ENCODE measurements around the gene TGM5. TPM values are rescaled to one million over a fixed set of nuclear protein-coding genes. Genes with fewer than 3 reads are reported as not detected.

The TGM5 gene
- total RNA-seq, 6 donors from 2014 or later, result 0.30 TPM; not detected in 5

DNA sequence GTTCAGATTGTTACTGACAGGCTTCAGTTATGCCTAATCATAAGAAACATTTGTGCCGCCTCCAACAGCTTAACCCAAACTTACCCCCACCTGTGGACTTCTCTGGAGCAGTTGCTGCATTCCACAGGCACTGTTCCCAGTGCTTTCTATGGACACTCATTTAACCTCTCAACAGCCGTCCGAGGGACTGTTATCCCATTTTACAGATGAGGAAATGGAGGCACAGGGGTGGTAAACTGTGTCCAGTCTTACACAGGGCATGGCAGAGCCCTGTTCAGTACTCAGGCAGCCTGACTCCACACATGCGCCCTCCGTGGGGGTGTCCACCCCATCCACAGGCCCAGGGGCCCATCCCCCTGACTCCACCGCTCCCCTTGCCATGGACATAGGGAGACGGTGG is 14.3 kb upstream of the TGM5 start:
- Histone ChIP-seq H3K9me3 (no peaks in the 10 kb centered on the region), H3K4me1 (no peaks in the 10 kb centered on the region), H3K36me3 (no peaks in the 10 kb centered on the region), H3K4me3 (no peak overlapping the region), H3K27me3 (no peaks in the 10 kb centered on the region), H3K27ac (no peak overlapping the region)
- 83 to 84% methylated on average over 7 of the region's 7 CpGs for WGBS, 2 donors
- DNase-seq, result no peak
- TF ChIP-seq POLR2AphosphoS5 (IDR thresholded peaks at IDR 0.05), result no peak
- TF ChIP-seq POLR2A (IDR thresholded peaks at IDR 0.05), result no peak
- TF ChIP-seq, protein P1, sequence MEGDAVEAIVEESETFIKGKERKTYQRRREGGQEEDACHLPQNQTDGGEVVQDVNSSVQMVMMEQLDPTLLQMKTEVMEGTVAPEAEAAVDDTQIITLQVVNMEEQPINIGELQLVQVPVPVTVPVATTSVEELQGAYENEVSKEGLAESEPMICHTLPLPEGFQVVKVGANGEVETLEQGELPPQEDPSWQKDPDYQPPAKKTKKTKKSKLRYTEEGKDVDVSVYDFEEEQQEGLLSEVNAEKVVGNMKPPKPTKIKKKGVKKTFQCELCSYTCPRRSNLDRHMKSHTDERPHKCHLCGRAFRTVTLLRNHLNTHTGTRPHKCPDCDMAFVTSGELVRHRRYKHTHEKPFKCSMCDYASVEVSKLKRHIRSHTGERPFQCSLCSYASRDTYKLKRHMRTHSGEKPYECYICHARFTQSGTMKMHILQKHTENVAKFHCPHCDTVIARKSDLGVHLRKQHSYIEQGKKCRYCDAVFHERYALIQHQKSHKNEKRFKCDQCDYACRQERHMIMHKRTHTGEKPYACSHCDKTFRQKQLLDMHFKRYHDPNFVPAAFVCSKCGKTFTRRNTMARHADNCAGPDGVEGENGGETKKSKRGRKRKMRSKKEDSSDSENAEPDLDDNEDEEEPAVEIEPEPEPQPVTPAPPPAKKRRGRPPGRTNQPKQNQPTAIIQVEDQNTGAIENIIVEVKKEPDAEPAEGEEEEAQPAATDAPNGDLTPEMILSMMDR (IDR thresholded peaks at IDR 0.05), result no peak
- no peak for TF ChIP-seq EP300 (IDR thresholded peaks at IDR 0.05)
- ATAC-seq (ENCODE audit: low FRiP score in 2 of 2), result no peak

DNA sequence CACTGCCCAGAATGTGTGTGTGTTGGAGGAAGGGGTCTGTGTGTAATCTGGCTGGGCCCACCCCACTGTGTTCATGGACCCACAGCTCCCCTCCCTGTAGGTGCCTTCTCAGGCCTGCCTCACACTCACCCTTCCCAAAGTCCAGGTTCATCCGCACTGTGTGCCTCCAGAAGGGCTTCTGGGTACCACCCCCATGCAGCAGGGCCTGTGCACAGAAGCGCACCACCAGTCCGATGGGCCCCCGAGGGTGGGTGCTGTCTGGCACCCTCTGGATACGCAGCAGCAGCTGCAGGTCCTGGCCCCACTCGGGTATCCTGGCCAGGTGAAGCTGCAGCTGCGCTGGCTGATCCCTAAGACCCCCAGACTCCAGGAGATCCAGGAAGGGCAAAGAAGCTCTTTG is 12.8 kb upstream of the TGM5 start:
- no peaks in the 10 kb centered on the region for H3K9me3 ChIP-seq
- H3K4me1 ChIP-seq, result no peaks in the 10 kb centered on the region
- no peak for DNase-seq
- H3K4me3 ChIP-seq, result no peak overlapping the region
- H3K36me3 ChIP-seq, result no peaks in the 10 kb centered on the region
- H3K27me3 ChIP-seq, result no peaks in the 10 kb centered on the region
- ATAC-seq (ENCODE audit: low FRiP score in 2 of 2), result no peak
- no peak overlapping the region for H3K27ac ChIP-seq
- no peak for TF ChIP-seq EP300 (IDR thresholded peaks at IDR 0.05)
- TF ChIP-seq POLR2A (IDR thresholded peaks at IDR 0.05), result no peak
- TF ChIP-seq, protein P1 (IDR thresholded peaks at IDR 0.05), result no peak
- TF ChIP-seq POLR2AphosphoS5 (IDR thresholded peaks at IDR 0.05), result no peak
- 69 to 87% methylated on average over 3 to 6 of the region's 7 CpGs for WGBS, 2 donors

DNA sequence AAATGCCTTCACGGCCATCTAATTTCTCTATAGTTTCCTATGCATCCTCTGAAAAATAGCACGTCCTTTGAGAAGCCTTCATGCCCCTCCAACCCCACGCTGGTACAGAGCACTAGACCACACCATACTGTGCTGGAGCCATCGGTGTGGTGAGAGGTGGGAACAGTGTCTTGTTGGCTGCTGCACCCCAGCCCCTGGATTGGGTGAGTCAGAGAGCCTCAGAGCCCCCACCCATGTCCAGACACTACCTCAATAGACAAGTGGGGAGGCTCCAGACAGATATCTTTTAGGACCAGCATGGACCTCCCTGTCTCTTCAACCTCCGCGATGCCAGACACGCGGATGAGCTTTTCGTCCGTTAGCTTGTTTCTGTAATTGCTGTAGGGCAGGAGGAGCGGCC is 12.1 kb upstream of the TGM5 start:
- TF ChIP-seq POLR2AphosphoS5 (IDR thresholded peaks at IDR 0.05), result no peak
- no peak for TF ChIP-seq POLR2A (IDR thresholded peaks at IDR 0.05)
- Histone ChIP-seq H3K4me1 (no peaks in the 10 kb centered on the region), H3K27me3 (no peaks in the 10 kb centered on the region), H3K9me3 (no peaks in the 10 kb centered on the region), H3K36me3 (no peaks in the 10 kb centered on the region), H3K4me3 (no peak overlapping the region), H3K27ac (no peak overlapping the region)
- 84 to 93% methylated on average over 11 of the region's 11 CpGs for WGBS, 2 donors
- DNase-seq (no peak), ATAC-seq (ENCODE audit: low FRiP score in 2 of 2) (no peak)

DNA sequence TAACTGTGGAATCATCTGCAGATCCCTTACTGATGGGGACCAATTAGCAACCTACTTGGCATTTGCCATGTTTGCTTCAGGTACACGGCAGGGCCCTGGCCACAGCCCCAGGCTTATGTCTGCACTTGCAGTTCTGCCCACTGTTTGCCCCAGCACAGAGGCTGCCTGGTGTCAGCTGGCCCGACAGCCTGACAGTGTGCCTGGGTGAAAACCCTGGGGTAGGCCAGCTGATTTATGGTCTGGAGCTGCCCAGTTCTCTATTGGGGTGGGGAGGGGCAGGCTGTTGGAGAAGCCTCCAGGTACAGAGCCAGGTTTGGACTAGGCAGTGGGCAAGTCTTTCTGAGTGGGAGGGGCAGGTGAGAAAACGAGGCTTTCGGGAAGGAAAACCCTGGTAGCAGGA is 11.2 kb upstream of the TGM5 start:
- H3K27me3 ChIP-seq, result no peaks in the 10 kb centered on the region
- H3K9me3 ChIP-seq, result no peaks in the 10 kb centered on the region
- H3K27ac ChIP-seq, result no peak overlapping the region
- H3K36me3 ChIP-seq, result no peaks in the 10 kb centered on the region
- ATAC-seq (ENCODE audit: low FRiP score in 2 of 2) (no peak), DNase-seq (no peak)
- no peak overlapping the region for H3K4me3 ChIP-seq
- TF ChIP-seq, protein P1 (IDR thresholded peaks at IDR 0.05), result no peak
- TF ChIP-seq POLR2AphosphoS5 (IDR thresholded peaks at IDR 0.05) (no peak), EP300 (IDR thresholded peaks at IDR 0.05) (no peak), POLR2A (IDR thresholded peaks at IDR 0.05) (no peak)
- no peaks in the 10 kb centered on the region for H3K4me1 ChIP-seq
- WGBS, 2 donors, result 61 to 65% methylated on average over 3 to 4 of the region's 4 CpGs

DNA sequence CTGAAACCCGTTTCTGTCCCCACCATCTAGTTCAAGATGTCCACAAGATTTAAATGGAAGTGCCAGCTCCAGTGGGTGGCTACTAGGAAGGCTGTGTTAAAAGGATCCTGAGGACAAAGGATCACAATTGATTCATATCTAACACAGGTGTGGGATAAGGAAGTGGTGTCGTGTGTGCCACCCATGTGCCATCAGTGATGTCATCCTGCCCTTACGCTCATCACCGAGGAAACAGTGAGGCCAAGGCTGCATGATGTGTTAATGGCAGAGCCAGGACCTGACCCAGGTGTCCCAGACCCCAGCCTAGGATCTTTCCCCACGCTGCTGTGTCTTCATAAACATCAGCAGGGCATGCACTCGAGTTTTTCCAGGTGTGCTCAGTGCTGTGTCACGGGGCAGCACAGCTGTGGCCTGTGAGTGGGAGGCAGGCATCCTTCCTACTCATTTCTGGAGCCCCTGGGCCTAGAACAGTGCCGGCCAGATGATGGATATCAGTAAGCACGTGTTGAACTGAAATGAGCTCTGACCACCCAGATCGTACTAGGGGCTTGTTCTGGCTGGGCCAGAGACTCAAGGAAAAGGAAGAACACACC is 10.6 kb upstream of the TGM5 start:
- Histone ChIP-seq H3K27me3 (no peaks in the 10 kb centered on the region), H3K4me3 (no peak overlapping the region), H3K27ac (no peak overlapping the region), H3K9me3 (no peaks in the 10 kb centered on the region), H3K4me1 (no peaks in the 10 kb centered on the region), H3K36me3 (no peaks in the 10 kb centered on the region)
- DNase-seq (no peak), ATAC-seq (ENCODE audit: low FRiP score in 2 of 2) (no peak)
- TF ChIP-seq, protein P1 (IDR thresholded peaks at IDR 0.05), result no peak
- TF ChIP-seq POLR2AphosphoS5 (IDR thresholded peaks at IDR 0.05), result no peak
- 73 to 82% methylated on average over 5 to 10 of the region's 10 CpGs for WGBS, 2 donors

Data from upper lobe of left lung (tissue), 6 donors.